Smooth muscle cell (in vitro differentiated cells): Measurements from ENCODE around the gene RHNO1. TPM values are rescaled to one million over a fixed set of nuclear protein-coding genes. Genes with fewer than 3 reads are reported as not detected.

Source experiments
- DNase-seq: peaks from one replicate; lab custom pipeline; 2025; ENCODE audit not compliant: unreplicated experiment; lab: John Stamatoyannopoulos, UW
- H2AFZ ChIP-seq: fragments of 200-600 bp; sonication (generic); 2 replicates; pipeline ENCODE4 v1.6.0; 2016; ENCODE audit warnings: antibody characterized with exemption, low read depth, mild to moderate bottlenecking
- H3F3A ChIP-seq: fragments of 200-600 bp; sonication (generic); 2 replicates; pipeline ENCODE4 v1.6.0; 2017; ENCODE audit warnings: antibody characterized with exemption, low read depth
- H3K27ac ChIP-seq: fragments of 200-600 bp; sonication (generic); 2 replicates; pipeline ENCODE4 v1.5.1; 2016; ENCODE audit warnings: low read depth, mild to moderate bottlenecking
- H3K27me3 ChIP-seq: fragments of 200-600 bp; sonication (generic); 2 replicates; pipeline ENCODE4 v1.6.1; 2016; ENCODE audit warnings: low read depth, mild to moderate bottlenecking
- H3K36me3 ChIP-seq: fragments of 200-600 bp; sonication (generic); 2 replicates; pipeline ENCODE4 v1.5.1; 2016; ENCODE audit warnings: low read depth
- H3K4me1 ChIP-seq: fragments of 200-600 bp; sonication (generic); 2 replicates; pipeline ENCODE4 v1.5.1; 2016; ENCODE audit warnings: low read depth
- H3K4me2 ChIP-seq: fragments of 200-600 bp; sonication (generic); 2 replicates; pipeline ENCODE4 v1.6.0; 2016; ENCODE audit warnings: mild to moderate bottlenecking
- H3K4me3 ChIP-seq: fragments of 200-600 bp; sonication (generic); 2 replicates; pipeline ENCODE4 v1.5.1; 2016; ENCODE audit warnings: mild to moderate bottlenecking
- H3K79me2 ChIP-seq: fragments of 200-600 bp; sonication (generic); 2 replicates; pipeline ENCODE4 v1.6.0; 2016; ENCODE audit warnings: low read depth, mild to moderate bottlenecking
- H3K9ac ChIP-seq: fragments of 200-600 bp; sonication (generic); 2 replicates; pipeline ENCODE4 v1.6.0; 2016; ENCODE audit warnings: low read depth
- H3K9me3 ChIP-seq: fragments of 200-600 bp; sonication (generic); replicated peaks from 2 replicates; pipeline ENCODE4 v1.5.1; 2016; ENCODE audit warnings: low read depth
- H4K20me1 ChIP-seq: fragments of 200-600 bp; sonication (generic); 2 replicates; pipeline ENCODE4 v1.6.0; 2016; ENCODE audit warnings: low read depth
- CTCF ChIP-seq: fragments of 200-600 bp; sonication (generic); IDR thresholded peaks from 2 replicates; pipeline ENCODE4 v1.5.1; 2017; ENCODE audit warnings: borderline replicate concordance, mild to moderate bottlenecking, antibody characterized with exemption; ENCODE audit not compliant: insufficient read depth, poor library complexity, severe bottlenecking
- WGBS: methylation state at CpG from one replicate; pipeline ENCODE4 v1.1.7; 2016; ENCODE audit warnings: low lambda C conversion rate; 5-methylcytosine and 5-hydroxymethylcytosine counted together
- polyA plus RNA-seq: library from polyadenylated mRNA; unstranded; fragments of >200 nt; fragmentation: Nextera tagmentation; extraction: Ambion mirVana; gene quantifications from 2 replicates; pipeline ENCODE4 v1.2.1, GENCODE V29; 2016
- total RNA-seq: library from RNA; depleted of rRNA; stranded (reverse); fragments of >200 nt; gene quantifications from 2 replicates; pipeline ENCODE4 v1.2.3, GENCODE V29; 2014

RHNO1 gene
- total and polyA plus RNA-seq, 2 experiments from 2014 or later: 22.6 to 29.7 TPM

DNA sequence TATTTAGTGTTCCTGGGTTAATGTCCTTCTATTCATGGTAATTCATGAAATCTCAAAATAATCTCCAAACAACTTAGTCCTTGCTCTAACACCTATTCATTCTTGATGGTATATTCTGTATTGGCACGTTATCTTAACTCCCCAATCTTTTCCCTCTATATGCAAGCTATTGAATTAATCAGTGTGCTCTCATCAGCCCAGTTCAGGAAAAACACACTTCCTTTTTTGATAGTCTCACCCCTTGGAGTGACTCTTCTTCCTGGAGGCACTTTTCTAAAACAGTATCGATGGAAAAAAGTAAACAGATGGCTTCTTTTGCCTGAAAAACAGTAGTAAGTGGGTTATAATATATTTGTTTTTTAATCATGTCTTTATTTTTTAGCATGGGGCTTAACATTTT, 42.2 kb downstream of the RHNO1 start:
- Histone ChIP-seq H3K36me3 (peaks cover 22% of the 10 kb centered on the region), H3K4me2 (no peak overlapping the region), H3K9ac (no peak overlapping the region), H3K9me3 (no peaks in the 10 kb centered on the region), H3K79me2 (peaks cover 5% of the 10 kb centered on the region), H3K27ac (no peak overlapping the region), H3K27me3 (no peaks in the 10 kb centered on the region), H3K4me3 (no peak overlapping the region), H3K4me1 (no peaks in the 10 kb centered on the region), H2AFZ (no peak overlapping the region), H3F3A (no peaks in the 10 kb centered on the region), H4K20me1 (peaks cover 57% of the 10 kb centered on the region)
- TF ChIP-seq CTCF: no peak
- no peak for DNase-seq
- 96% methylated on average over 2 of the region's 2 CpGs for WGBS

GRCh38 chr12:2922329-2922728, 45.3 kb downstream of the RHNO1 start:
- H3K4me1 ChIP-seq: no peaks in the 10 kb centered on the region
- DNase-seq: no peak
- no peaks in the 10 kb centered on the region for H3K9me3 ChIP-seq
- H3F3A ChIP-seq: no peaks in the 10 kb centered on the region
- 79% methylated on average over 2 of the region's 2 CpGs for WGBS
- no peak overlapping the region for H3K9ac ChIP-seq
- no peak for TF ChIP-seq CTCF
- no peak overlapping the region for H2AFZ ChIP-seq
- H3K27me3 ChIP-seq: no peaks in the 10 kb centered on the region
- H3K4me2 ChIP-seq: no peak overlapping the region
- peaks cover 5% of the 10 kb centered on the region for H3K79me2 ChIP-seq
- H3K27ac ChIP-seq: no peak overlapping the region
- peaks cover 54% of the 10 kb centered on the region for H4K20me1 ChIP-seq
- H3K4me3 ChIP-seq: no peak overlapping the region
- H3K36me3 ChIP-seq: peaks cover 25% of the 10 kb centered on the region

- Histone ChIP-seq H3F3A (no peaks in the 10 kb centered on the region), H3K4me3 (no peak overlapping the region), H3K4me2 (no peak overlapping the region), H3K27ac (no peak overlapping the region), H3K9ac (no peak overlapping the region), H3K9me3 (no peaks in the 10 kb centered on the region), H3K27me3 (no peaks in the 10 kb centered on the region), H3K36me3 (peaks cover 25% of the 10 kb centered on the region), H2AFZ (no peak overlapping the region), H3K79me2 (peaks cover 5% of the 10 kb centered on the region), H4K20me1 (peaks cover 54% of the 10 kb centered on the region), H3K4me1 (no peaks in the 10 kb centered on the region)
- DNase-seq: no peak
- over 99% methylated on average over 9 of the region's 9 CpGs for WGBS
- TF ChIP-seq CTCF: no peak
These were observed 46.0 kb downstream of the RHNO1 start for GRCh38 chr12:2923057-2923456.

DNA sequence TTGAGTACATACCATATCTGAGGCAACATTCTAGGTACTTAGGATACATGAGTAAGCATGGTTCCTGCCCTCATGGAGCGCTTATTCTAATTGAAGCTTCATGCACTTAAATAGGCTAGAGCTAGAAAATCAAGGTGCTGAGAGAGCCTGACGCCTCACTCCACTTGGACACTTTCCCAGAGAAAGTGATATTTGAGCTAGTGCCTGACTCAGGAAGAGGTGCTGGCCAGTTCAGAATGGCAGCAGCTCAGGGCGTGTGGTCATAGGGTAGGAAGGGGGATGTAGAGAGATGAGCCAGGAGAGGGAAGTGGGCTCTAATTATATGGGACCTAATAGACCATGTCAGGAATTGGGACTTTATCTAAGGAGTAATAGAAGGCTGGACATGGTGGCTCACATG, 47.0 kb downstream of the RHNO1 start:
- no peak for DNase-seq
- Histone ChIP-seq H2AFZ (no peak overlapping the region), H3K4me2 (no peak overlapping the region), H3K4me1 (no peaks in the 10 kb centered on the region), H3K79me2 (peaks cover 5% of the 10 kb centered on the region), H3K27me3 (no peaks in the 10 kb centered on the region), H3K9ac (no peak overlapping the region), H3K27ac (no peak overlapping the region), H3K36me3 (peaks cover 25% of the 10 kb centered on the region), H3K9me3 (no peaks in the 10 kb centered on the region), H3K4me3 (no peak overlapping the region), H3F3A (no peaks in the 10 kb centered on the region), H4K20me1 (peaks cover 50% of the 10 kb centered on the region)
- no peak for TF ChIP-seq CTCF
- WGBS: 97% methylated on average over 3 of the region's 3 CpGs
